NCI-H2171 treated with DMSO at 0.1 percent for 48 hours (cell line): ENCODE results near the gene CCDC88C.
"Not testable (repeated sequence)": the region's sequence is repeated elsewhere in the genome, so short reads cannot be mapped to it uniquely, and the experiment has no call there.

ENCODE experiments used
- DNase-seq: peaks from one replicate; lab custom pipeline; 2025; lab: John Stamatoyannopoulos, UW

Gene CCDC88C

DNA sequence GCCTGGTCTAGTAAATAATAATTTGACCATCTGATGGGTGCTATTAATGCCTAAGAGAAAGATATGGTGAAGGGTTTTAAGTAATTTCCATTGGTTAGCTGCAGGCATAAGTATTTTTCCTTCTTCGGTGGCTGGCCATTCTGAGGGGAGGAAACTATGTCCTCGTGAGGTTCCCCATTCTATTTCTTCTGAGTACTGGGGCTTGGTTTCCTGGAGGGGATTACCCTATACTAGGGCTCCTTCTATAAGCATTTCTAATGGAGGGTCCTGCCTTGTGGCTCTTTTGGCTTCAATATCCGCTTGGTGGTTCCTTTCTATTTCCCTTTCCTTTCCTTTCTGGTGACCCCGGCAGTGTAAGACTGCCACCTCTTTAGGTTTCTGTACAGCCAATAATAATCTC, 191.3 kb downstream of the CCDC88C start:
- not testable (repeated sequence) for DNase-seq

DNA sequence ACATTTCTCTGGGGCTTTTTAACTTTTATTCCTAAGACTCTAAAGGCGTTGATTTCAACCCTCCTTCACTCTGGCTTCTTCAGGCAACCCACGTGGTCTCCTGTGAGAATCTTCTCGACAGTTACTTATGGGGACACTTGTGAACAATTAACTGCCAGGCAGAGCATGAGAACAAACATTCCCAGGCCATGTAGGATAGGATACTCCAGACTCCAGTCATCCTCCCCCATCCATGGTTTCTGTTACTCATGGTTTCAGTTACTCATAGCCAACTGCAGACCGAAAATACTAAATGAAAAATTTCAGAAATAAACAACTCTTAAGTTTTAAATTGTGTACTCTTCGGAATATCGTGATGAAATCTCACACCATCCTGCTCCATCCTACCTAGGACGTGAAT, 192.6 kb downstream of the CCDC88C start:
- no peak for DNase-seq

DNA sequence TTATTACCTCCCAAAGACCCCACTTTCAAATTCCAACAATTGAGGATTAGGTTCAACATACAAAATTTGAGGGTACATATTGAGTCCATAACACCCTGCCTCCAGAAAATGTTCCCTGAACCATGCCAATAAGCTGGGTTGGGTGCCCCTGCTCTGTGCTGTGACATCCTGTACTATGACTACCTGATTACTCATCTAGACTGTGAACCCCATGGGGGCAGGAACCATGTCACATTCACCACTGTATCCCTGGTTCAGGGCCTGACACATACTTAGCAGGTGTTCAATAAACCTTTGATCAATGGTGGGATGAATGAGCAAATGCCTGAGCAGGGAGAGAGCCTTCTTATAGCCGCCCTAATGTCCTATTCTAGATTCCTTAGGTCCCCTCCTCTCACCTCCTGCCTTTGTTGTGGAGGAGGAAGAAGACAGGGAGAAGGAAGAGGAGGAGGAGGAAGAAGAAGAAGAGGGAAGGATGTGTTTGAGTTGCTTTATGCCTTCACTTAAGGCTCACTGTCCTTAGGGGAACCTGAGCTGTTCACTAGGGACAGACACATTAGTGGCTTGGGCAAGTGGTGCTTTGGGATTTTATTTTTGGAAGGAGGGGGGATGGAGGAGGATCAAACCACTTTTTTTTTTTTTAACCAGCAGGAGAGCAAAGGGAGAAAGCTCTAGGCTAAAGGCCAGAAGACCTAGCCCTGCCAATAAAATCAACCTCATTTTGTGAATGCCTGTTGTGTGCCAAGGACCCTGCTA, 194.4 kb downstream of the CCDC88C start:
- no peak for DNase-seq
